NCI-H748 (cell line): ENCODE data around the gene GALR2.

Experiments
- DNase-seq: peaks from one replicate; lab custom pipeline; 2025; ENCODE audit not compliant: unreplicated experiment; lab: John Stamatoyannopoulos, UW

Gene GALR2

GRCh38 chr17:76079535-76079955, 5.0 kb downstream of the GALR2 start:
- DNase-seq: no peak

GRCh38 chr17:76079956-76080767, 5.6 kb downstream of the GALR2 start:
- no peak for DNase-seq

- no peak for DNase-seq
Measured at GRCh38 chr17:76080768-76081287, 6.2 kb downstream of the GALR2 start.

GRCh38 chr17:76081295-76082210, 7.0 kb downstream of the GALR2 start:
- DNase-seq: no peak

- no peak for DNase-seq
Measured at GRCh38 chr17:76082326-76083251, 8.0 kb downstream of the GALR2 start.

GRCh38 chr17:76083536-76084182, 9.1 kb downstream of the GALR2 start:
- no peak for DNase-seq

- DNase-seq: no peak
Measured at GRCh38 chr17:76085066-76085730, 10.6 kb downstream of the GALR2 start.

- no peak for DNase-seq
Measured at GRCh38 chr17:76085731-76086366, 11.3 kb downstream of the GALR2 start.

GRCh38 chr17:76086384-76086783, 11.8 kb downstream of the GALR2 start:
- no peak for DNase-seq

- DNase-seq: no peak
Measured at GRCh38 chr17:76087531-76087930, 12.9 kb downstream of the GALR2 start.

- DNase-seq: no peak
Measured at GRCh38 chr17:76088041-76088867, 13.7 kb downstream of the GALR2 start.

GRCh38 chr17:76088868-76089576, 14.4 kb downstream of the GALR2 start:
- no peak for DNase-seq

- DNase-seq: no peak
Measured at GRCh38 chr17:76089680-76090516, 15.3 kb downstream of the GALR2 start.

- DNase-seq: no peak
Measured at GRCh38 chr17:76090517-76091129, 16.0 kb downstream of the GALR2 start.

- DNase-seq: no peak
Measured at GRCh38 chr17:76091526-76092286, 17.1 kb downstream of the GALR2 start.
